ENCODE measurements around the gene GADD45G.

Gene GADD45G

GRCh38 chr9:89630508-89630907 lies 25.7 kb downstream of the GADD45G start:
- DNase-seq (ENCODE audit: low spot score) = no peak

GRCh38 chr9:89631384-89631783 lies 26.6 kb downstream of the GADD45G start:
- no peak for DNase-seq (ENCODE audit: low spot score)

DNA sequence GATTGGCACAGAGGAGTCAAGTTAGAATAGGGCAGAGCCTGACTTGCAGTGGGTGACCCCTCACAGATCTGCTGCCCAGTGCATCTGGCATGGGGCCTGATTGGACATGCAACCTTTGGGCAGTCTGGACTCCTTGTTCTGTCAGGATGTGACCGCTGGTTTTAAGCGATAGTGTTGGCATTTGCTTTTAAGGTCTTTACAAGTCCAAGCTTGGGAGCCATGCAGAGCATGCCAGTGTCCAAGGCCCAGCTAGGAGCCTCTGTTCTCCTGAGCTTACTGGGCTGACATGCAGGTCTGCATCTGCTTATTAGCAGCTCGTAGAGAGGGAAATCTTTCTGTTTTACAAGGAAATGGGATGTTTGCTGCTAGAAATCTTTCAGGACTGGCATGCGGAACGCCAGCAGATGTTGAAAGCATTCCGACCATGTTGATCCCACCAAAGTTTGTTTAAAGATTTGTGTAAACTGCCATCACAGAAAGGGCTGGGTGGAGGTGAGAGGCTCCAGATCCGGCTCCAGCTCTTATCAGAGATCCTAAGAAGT lies 27.5 kb downstream of the GADD45G start:
- no peak for DNase-seq (ENCODE audit: low spot score)

- DNase-seq (ENCODE audit: low spot score) = no peak
These were observed 27.9 kb downstream of the GADD45G start for GRCh38 chr9:89632736-89633135.

DNA sequence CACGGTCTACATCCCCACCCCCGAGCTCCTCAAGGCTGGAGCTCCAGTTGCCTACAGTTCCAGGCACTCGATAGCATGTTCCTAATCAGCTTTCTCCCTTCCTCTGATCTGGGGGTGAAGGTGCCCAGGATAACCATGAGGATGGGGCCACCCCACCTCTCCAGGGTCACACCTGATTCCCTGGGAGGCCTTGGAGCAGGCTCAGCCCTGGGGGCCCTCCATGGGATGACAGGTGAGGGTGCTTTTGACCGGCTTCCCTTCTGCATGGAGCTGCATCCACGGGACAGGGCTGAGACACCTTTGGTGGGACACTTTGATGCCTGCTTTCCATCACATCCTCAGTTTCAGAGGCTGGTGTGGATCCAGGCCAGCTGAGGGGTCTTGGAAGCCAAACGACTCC lies 28.6 kb downstream of the GADD45G start:
- no peak for DNase-seq (ENCODE audit: low spot score)

DNA sequence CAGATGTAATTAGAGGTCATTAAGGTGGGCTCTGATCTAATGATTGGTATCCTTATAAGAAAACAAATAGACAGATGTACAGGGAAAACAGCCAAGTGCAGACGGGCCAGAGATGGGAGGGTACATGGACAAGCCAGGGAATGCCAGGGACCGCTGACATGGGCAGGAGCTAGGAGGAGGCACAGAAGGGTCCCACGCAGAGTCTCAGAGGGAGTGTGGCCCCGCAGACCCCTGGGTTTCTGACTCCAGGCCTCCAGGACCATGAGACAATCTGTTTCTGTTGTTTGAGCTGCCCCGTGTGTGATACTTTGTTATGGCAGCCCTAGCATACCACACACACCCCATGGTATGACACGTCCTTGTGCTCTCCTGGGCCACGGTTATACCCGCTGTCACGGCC lies 29.1 kb downstream of the GADD45G start:
- no peak for DNase-seq (ENCODE audit: low spot score)

- DNase-seq (ENCODE audit: low spot score) = no peak
These were observed 30.4 kb downstream of the GADD45G start for GRCh38 chr9:89634995-89635742.

- DNase-seq (ENCODE audit: low spot score) = no peak
These were observed 31.0 kb downstream of the GADD45G start for GRCh38 chr9:89635816-89636215.

GRCh38 chr9:89637787-89638186 lies 33.0 kb downstream of the GADD45G start:
- no peak for DNase-seq (ENCODE audit: low spot score)

DNA sequence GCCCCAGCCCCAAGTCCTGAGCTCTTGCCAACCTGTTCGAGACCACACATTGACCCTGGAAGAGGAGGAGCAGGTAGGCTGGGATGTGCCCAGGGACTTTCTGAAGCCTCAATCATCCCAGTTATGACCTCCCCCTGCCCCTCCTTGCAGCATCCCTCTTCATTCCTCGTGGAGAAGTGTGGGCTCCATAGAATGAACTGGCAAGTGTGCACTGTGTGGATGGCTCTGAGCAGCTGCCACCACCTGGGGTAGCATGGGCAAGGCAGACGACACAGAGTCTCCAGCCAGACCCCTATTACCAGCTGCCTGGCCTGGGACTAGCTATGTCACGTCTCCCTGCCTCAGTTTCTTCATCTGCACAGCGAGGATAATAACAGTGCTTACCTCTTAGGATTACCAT lies 33.5 kb downstream of the GADD45G start:
- DNase-seq (ENCODE audit: low spot score) = no peak

DNA sequence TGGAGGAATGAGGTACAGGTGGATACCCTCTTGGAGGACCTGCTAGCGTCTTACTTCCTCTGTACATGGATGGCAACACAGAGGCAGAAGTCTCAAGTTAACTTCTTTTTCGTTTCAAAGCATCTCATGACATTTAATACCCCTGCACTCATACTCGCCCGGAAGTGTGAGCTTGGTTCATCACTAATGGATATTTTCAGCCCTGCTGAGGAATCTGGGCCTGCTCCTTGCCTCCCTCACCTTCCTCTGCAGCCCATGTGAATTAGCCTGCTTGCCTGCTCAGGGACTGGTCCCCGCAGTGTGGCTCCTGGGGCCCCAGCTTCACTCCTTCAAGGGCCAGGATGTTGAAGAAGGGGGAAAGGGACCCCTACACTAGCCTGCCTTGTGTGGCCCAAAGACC lies 34.1 kb downstream of the GADD45G start:
- no peak for DNase-seq (ENCODE audit: low spot score)

DNA sequence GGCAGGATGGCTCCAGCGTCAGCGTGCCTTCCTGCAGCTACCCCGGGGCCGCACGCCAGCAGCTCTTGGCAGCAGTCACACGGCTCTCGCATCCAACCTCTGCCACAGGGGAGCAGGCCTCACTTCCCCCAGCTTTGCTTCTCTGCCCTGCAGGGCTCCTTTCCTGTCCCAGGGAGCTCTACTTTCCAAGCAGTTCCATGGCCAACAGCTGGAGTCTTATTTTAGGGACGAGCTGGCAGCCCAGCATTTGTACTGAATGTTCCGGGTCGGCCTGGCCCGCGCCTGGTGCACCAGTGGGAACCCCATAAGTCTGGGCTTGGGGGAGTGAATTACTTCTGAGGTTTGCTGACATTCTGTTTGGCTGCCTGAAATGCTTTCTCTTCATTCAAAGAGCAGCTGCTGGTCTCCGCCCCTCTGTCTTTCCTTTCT lies 34.6 kb downstream of the GADD45G start:
- DNase-seq (ENCODE audit: low spot score) = no peak

GRCh38 chr9:89639961-89640360 lies 35.1 kb downstream of the GADD45G start:
- DNase-seq (ENCODE audit: low spot score) = no peak

DNA sequence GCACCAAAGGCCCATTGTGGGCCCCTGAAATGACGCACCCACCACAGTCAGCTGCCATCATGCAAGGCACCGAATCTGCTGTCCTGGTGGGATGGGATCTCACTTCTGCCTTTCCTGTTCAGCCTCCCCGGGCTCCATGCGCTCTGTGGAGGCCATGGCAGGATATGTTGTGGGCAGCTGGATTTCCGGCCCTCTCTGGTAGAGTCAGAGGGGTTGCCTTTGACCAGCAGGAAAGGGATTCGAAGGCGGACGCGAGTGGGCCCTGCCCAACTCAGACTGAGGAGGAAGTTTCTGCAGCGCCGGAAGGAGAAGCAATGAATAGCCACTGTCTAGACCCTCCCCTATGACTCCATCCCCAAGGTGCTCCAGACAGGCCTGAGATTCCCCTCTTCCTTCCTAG lies 35.5 kb downstream of the GADD45G start:
- DNase-seq (ENCODE audit: low spot score) = no peak

DNA sequence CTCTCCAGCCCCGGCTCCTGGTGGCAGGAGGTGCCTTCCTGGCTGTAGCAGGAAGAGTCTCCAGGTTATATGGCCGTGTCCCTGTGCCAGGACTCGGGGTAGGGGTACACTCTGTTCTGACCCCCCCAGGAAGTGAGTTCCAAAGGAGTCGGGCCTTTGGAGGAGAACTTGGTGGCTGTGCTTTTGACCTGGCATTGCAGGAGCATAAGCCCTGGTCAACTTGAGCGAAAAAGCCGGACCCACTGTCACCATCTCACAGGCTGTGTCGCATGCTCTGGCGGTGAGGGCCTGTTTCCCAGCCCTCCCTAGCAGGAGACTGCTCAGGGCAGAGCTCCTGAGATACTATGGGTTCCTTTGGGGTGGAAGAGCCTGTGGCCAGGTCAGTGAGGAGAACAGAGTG lies 36.0 kb downstream of the GADD45G start:
- no peak for DNase-seq (ENCODE audit: low spot score)

GRCh38 chr9:89641980-89642379 lies 37.2 kb downstream of the GADD45G start:
- no peak for DNase-seq (ENCODE audit: low spot score)

DNA sequence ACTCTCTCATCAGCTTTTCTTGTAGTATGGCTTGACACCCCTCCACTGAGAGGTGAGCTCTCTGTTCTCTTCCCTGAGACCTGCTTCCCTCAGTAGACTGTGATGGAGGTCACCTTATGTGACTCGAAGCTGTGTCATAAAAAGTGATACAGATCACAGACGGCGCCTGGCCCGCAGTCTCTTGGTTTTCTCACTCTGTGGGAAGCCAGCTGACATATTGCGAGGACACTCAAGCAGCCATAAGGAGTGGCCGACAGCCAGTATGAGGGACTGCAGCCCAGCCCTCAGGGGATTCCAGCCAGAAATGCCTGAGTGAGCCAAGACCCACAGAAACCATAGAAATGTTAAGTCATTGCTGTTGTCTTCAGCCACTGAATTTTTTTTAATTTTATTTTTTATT lies 38.0 kb downstream of the GADD45G start:
- DNase-seq (ENCODE audit: low spot score) = no peak

GRCh38 chr9:89646189-89646939 lies 41.6 kb downstream of the GADD45G start:
- no peak for DNase-seq (ENCODE audit: low spot score)

DNA sequence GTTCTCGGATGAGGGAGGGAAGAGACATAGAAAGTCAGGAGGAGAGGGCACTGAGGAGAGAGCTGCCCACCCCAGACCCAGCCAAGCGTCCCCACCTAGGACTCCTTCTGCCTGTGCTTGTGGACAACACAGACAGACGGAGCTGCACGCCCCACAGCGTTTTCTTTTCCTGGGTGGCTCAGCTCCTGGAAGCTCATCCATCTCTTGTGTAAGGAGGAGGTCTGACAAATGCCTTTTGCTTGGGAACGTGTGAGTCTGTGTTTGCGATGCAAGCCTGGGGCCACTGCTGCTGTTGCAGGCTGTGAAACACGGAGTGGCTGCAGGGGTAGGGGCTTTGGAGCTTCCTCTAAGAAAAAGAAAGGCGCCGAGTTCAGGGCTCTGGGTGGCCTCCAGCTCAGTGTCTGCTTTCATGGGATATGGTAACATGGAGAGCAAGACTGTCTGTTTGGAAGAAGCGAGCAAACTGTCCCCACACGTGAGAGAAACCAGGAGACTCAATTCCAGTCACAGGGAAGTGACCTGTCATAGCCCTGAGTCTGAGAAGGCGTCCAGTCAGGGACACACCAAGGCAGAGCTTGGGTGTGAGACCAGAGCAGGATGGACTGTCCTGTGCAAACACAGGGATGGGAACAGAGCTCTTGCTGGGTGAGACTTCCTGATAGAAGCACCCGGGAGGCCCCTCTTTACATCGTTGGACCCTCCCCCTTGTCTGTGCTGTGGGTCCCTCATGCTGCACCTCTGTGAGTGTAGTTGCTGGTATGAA lies 42.7 kb downstream of the GADD45G start:
- no peak for DNase-seq (ENCODE audit: low spot score)

DNA sequence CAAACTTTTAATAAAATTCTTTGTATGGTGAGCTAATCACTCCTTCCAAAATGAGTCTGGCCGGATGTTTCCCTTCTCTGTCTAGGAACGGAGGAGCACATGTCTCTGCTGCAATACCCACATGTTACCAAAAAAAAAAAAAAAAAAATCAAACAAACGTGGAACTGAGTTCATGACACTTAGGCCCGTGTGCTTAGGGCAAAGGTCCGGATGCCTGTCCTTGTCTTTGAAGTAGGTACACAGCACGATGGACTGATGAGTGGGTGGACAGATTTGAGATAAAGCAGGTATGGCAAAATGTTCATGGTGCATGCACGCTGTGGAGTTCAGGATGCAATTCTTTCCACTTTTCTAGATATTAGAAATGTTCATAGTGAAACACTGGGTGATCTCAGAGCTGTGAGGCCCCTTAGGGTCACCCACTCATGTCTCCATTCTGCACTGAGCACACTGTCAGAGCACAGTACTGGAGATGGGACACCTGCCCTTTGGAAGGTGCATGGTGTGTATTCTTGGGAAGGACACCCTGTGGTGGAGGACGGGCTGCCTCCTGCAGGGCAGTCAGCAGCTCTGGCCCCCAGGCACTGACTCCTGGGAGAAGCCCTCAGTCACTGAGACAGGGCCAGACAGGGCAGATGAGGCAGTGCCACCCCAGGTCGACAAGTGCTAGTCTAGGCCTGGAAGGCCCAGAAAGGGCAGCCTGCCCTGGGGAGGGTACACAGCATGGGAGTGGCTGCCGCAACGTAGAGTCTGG lies 43.6 kb downstream of the GADD45G start:
- DNase-seq (ENCODE audit: low spot score) = no peak

GRCh38 chr9:89649039-89649691 lies 44.4 kb downstream of the GADD45G start:
- DNase-seq (ENCODE audit: low spot score) = no peak

Measured in ecto neural progenitor cell (in vitro differentiated cells).